ENCODE measurements around the gene PPP1R16B. TPM values are rescaled to one million over a fixed set of nuclear protein-coding genes. Genes with fewer than 3 reads are reported as not detected.

PPP1R16B gene
- total RNA-seq, 4 donors from 2014 or later = 6.3 to 14.4 (median 9.0) TPM

GRCh38 chr20:38962928-38963401 lies 157.5 kb downstream of the PPP1R16B start:
- peak overlapping the region in 2 of 3 donors; percentile 68 to 95 for H3K27ac ChIP-seq
- 8 to 12% methylated on average over 5 of the region's 5 CpGs for WGBS, 2 donors
- no peaks in the 10 kb centered on the region for H3K36me3 ChIP-seq
- H3K9me3 ChIP-seq = no peaks in the 10 kb centered on the region
- H3K4me1 ChIP-seq = peaks cover 9 to 10% of the 10 kb centered on the region in 2 donors
- intact Hi-C loops (cut with DNase I) = no loop called here
- TF ChIP-seq POLR2A (IDR thresholded peaks at IDR 0.05) = no peak
- no peak for TF ChIP-seq CTCF (IDR thresholded peaks at IDR 0.05)
- peak overlapping the region; percentile 68 to 93 (median 85) for H3K4me3 ChIP-seq (replicated peaks in 1 of 3)
- H3K27me3 ChIP-seq = no peaks in the 10 kb centered on the region
- DNase-seq = no peak

- H3K27me3 ChIP-seq = no peaks in the 10 kb centered on the region
- no peaks in the 10 kb centered on the region for H3K9me3 ChIP-seq
- peaks cover 9 to 10% of the 10 kb centered on the region in 2 donors for H3K4me1 ChIP-seq
- no peak overlapping the region for H3K27ac ChIP-seq
- H3K36me3 ChIP-seq = no peaks in the 10 kb centered on the region
- DNase-seq = no peak
- H3K4me3 ChIP-seq (replicated peaks in 1 of 3) = no peak overlapping the region
- TF ChIP-seq CTCF (IDR thresholded peaks at IDR 0.05) (no peak), POLR2A (IDR thresholded peaks at IDR 0.05) (no peak)
- intact Hi-C loops (cut with DNase I) = no loop called here
Measured at GRCh38 chr20:38963745-38964144, 158.2 kb downstream of the PPP1R16B start.

- intact Hi-C loops (cut with DNase I) = no loop called here
- H3K27ac ChIP-seq = no peak overlapping the region
Measured at GRCh38 chr20:38965264-38965663, 159.8 kb downstream of the PPP1R16B start.

DNA sequence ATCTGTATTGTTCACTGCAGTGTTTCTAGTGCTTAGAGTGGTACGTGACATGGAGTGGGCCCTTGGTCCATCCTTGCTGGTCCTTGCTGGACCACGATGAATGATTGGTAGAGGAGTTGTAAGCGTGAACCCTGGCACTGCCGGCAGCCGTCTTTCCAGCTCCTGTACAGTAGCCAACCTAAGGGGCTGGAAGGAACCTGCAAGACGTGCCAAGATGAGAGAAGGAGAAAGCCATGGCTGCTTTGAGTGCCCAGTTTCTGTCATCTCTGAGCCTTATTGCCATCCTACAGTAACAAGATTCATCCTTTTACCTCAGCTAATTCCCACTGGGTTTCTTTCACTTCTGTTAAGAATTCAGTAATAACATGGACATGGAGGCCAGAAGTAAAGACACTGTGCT lies 162.6 kb downstream of the PPP1R16B start:
- no peak overlapping the region for H3K27ac ChIP-seq
- intact Hi-C loops (cut with DNase I) = no loop called here
- H3K4me1 ChIP-seq = peaks cover 1 to 6% of the 10 kb centered on the region in 2 donors
- no peaks in the 10 kb centered on the region for H3K27me3 ChIP-seq
- no peaks in the 10 kb centered on the region for H3K9me3 ChIP-seq
- 89 to 91% methylated on average over 6 of the region's 6 CpGs for WGBS, 2 donors
- no peak overlapping the region for H3K4me3 ChIP-seq (replicated peaks in 1 of 3)
- TF ChIP-seq POLR2A (IDR thresholded peaks at IDR 0.05) = no peak
- no peak for TF ChIP-seq CTCF (IDR thresholded peaks at IDR 0.05)
- H3K36me3 ChIP-seq = no peaks in the 10 kb centered on the region
- no peak for DNase-seq

More at GRCh38 chr20:38965264-38965663, 159.8 kb downstream of the PPP1R16B start:
- H3K36me3 ChIP-seq = no peaks in the 10 kb centered on the region
- H3K4me3 ChIP-seq (replicated peaks in 1 of 3) = no peak overlapping the region
- H3K4me1 ChIP-seq = peaks cover 9 to 10% of the 10 kb centered on the region in 2 donors
- no peaks in the 10 kb centered on the region for H3K27me3 ChIP-seq
- no peak for DNase-seq
- H3K9me3 ChIP-seq = no peaks in the 10 kb centered on the region
- TF ChIP-seq POLR2A (IDR thresholded peaks at IDR 0.05) (no peak), CTCF (IDR thresholded peaks at IDR 0.05) (no peak)

- 68 to 81% methylated on average over 4 of the region's 4 CpGs for WGBS, 2 donors
- no peak overlapping the region for H3K4me3 ChIP-seq (replicated peaks in 1 of 3)
- no peak for DNase-seq
- H3K27ac ChIP-seq = no peak overlapping the region
- no peaks in the 10 kb centered on the region for H3K4me1 ChIP-seq
- H3K9me3 ChIP-seq = no peaks in the 10 kb centered on the region
- TF ChIP-seq POLR2A (IDR thresholded peaks at IDR 0.05) (no peak), CTCF (IDR thresholded peaks at IDR 0.05) (no peak)
- intact Hi-C loops (cut with DNase I) = no loop called here
- no peaks in the 10 kb centered on the region for H3K27me3 ChIP-seq
- H3K36me3 ChIP-seq = no peaks in the 10 kb centered on the region
Measured at GRCh38 chr20:38969708-38970107, 164.2 kb downstream of the PPP1R16B start.
